ENCODE measurements around the gene KLHL35. TPM values are rescaled to one million over a fixed set of nuclear protein-coding genes. Genes with fewer than 3 reads are reported as not detected.

The KLHL35 gene
- total RNA-seq, 4 donors from 2014 or later = 0.97 to 5.1 (median 2.1) TPM

DNA sequence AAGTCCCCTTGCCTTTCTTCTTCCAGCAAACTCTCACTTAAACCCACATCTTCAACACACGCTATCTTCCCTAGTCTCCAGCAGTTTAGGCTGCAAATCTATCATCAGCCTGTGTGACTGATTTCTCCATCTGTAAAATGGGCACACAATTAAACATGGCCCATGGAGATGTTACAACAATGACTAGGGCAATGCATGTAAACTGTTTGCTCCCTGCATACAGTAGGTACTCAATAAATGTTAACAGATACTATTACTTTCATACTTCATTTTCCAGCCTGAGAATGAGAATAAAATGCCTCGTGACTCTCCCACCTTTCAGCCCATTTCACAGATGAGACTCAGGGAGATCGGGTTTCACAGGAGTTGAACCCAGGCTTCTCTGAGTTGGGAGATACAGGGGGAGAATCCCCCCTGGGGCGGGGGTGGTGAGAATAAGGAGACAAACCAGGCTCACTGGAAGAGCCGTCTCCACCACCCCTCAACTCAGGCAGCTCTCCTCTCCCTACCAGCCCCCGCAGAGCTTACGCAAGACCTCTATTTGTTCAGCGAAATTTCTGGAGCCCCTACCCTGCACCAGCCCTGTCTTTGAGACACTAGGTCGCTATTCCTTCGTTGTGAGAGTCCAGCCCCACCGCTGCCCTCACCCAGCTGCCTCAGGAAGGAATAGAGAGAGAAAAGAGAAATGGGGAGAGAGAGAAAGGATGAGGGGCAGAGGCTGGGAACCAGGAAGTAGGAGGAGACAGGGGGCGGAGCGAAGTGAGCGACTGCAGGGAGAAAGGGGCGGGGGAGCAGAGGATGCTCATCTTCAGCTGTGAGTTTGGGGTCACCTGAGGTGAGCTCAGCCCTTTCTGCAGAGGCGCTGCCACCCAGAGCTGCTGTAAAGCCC is 42.1 kb upstream of the KLHL35 start:
- H3K9me3 ChIP-seq = no peaks in the 10 kb centered on the region
- no peak for TF ChIP-seq EP300 (IDR thresholded peaks at IDR 0.05)
- 59% methylated on average over 16 of the region's 16 CpGs for WGBS
- H3K27me3 ChIP-seq = no peaks in the 10 kb centered on the region
- no peak for DNase-seq (ENCODE audit: low spot score in 2 of 2)
- H3K27ac ChIP-seq = no peak overlapping the region
- H3K36me3 ChIP-seq = no peaks in the 10 kb centered on the region
- H3K4me3 ChIP-seq = no peak overlapping the region
- peaks cover 36% of the 10 kb centered on the region for H3K4me1 ChIP-seq

DNA sequence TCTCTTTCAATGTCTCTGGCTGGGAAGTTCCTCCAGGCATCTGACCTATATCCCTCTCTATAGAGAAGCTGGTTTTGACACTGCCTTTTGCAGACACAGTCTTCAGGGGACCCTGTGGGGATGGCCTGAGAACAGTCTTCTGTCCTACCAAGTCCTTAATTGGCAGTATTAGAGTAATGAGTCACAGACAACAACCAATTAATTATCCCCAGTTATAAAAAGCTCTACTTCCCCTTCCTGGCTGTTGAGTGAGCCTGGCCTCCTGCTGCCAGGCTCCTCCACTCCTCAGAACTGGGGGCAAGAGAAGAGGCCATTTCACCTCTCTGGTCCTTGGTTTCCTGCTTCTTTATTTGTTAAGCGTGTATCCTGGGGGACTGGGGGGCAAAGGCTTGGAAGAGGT is 41.2 kb upstream of the KLHL35 start:
- 87% methylated on average over 1 of the region's 1 CpG for WGBS
- no peak overlapping the region for H3K27ac ChIP-seq
- H3K36me3 ChIP-seq = no peaks in the 10 kb centered on the region
- TF ChIP-seq POLR2AphosphoS5 (IDR thresholded peaks at IDR 0.05) (no peak), CTCF (IDR thresholded peaks at IDR 0.05) (no peak), EP300 (IDR thresholded peaks at IDR 0.05) (no peak), POLR2A (IDR thresholded peaks at IDR 0.05) (no peak)
- no peaks in the 10 kb centered on the region for H3K27me3 ChIP-seq
- H3K4me1 ChIP-seq = peaks cover 36% of the 10 kb centered on the region
- no peak for DNase-seq (ENCODE audit: low spot score in 2 of 2)
- H3K9me3 ChIP-seq = no peaks in the 10 kb centered on the region
- H3K4me3 ChIP-seq = no peak overlapping the region

DNA sequence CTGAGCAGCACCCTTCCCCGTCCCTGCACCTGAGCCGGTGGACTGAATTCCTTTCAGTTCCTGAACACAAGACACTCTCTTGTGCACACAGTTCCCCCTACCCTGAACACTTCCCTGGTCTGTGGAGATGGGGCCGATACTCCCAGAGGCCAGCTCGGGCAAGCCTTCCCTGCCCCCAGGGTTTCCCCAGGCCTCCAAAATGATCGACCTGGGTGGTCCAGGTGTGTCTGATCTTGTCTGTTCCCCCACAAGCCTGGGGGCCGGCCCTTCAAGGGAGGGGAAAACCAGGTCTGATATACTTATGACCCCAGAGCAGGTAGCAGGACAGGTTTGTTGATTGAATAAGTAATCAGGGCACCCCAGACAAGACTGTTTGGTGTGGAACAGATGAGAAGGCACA is 40.7 kb upstream of the KLHL35 start:
- TF ChIP-seq EP300 (IDR thresholded peaks at IDR 0.05) (no peak), POLR2A (IDR thresholded peaks at IDR 0.05) (no peak), POLR2AphosphoS5 (IDR thresholded peaks at IDR 0.05) (no peak), CTCF (IDR thresholded peaks at IDR 0.05) (no peak)
- 75% methylated on average over 5 of the region's 6 CpGs for WGBS
- DNase-seq (ENCODE audit: low spot score in 2 of 2) = no peak

DNA sequence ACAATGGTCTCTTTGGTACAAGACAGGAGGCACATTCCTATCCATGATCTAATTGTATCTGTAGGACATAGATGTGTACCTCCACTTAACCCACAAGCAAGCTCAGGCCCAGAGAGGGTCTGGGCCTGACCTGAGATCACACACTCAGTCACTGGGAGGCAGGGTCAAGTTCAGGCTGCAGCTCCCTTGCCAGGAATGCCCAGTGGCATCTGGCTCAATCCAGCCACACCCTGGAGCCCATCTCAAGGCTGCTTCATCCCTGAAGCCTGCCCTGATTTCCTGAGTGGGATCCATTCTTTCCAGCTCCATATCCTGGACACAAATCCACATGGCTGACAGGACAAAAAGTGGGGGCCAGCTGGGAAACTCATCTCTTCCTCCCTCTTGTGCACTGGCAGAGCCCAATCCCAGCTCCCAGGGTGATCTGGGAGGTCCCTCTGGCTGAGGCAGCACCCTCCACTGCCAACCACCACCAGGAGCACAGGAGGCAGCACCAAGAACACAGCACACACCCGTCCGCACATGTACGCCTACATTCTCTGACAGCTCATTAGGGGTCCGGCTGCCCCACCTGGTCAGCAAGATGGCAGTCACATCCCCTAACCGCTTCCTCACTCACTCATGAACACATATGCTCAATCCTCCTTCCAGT is 39.2 kb upstream of the KLHL35 start:
- TF ChIP-seq POLR2AphosphoS5 (IDR thresholded peaks at IDR 0.05) (no peak), EP300 (IDR thresholded peaks at IDR 0.05) (no peak), POLR2A (IDR thresholded peaks at IDR 0.05) (no peak), CTCF (IDR thresholded peaks at IDR 0.05) (no peak)
- Histone ChIP-seq H3K4me3 (no peak overlapping the region), H3K4me1 (peaks cover 45% of the 10 kb centered on the region), H3K36me3 (no peaks in the 10 kb centered on the region), H3K27me3 (no peaks in the 10 kb centered on the region), H3K27ac (no peak overlapping the region), H3K9me3 (no peaks in the 10 kb centered on the region)
- no peak for DNase-seq (ENCODE audit: low spot score in 2 of 2)
- WGBS = 100% methylated on average over 5 of the region's 5 CpGs

More for the DNA sequence above, 40.7 kb upstream of the KLHL35 start:
- Histone ChIP-seq H3K36me3 (no peaks in the 10 kb centered on the region), H3K4me1 (peaks cover 42% of the 10 kb centered on the region), H3K27me3 (no peaks in the 10 kb centered on the region), H3K27ac (no peak overlapping the region), H3K9me3 (no peaks in the 10 kb centered on the region), H3K4me3 (no peak overlapping the region)

- Histone ChIP-seq H3K36me3 (no peaks in the 10 kb centered on the region), H3K27me3 (no peaks in the 10 kb centered on the region), H3K4me1 (peaks cover 39% of the 10 kb centered on the region), H3K4me3 (no peak overlapping the region), H3K27ac (no peak overlapping the region), H3K9me3 (no peaks in the 10 kb centered on the region)
- WGBS = 56% methylated on average over 6 of the region's 7 CpGs
- no peak for TF ChIP-seq EP300 (IDR thresholded peaks at IDR 0.05)
- TF ChIP-seq POLR2AphosphoS5 (IDR thresholded peaks at IDR 0.05) = no peak
- no peak for TF ChIP-seq POLR2A (IDR thresholded peaks at IDR 0.05)
- TF ChIP-seq CTCF (IDR thresholded peaks at IDR 0.05) = no peak
- no peak for DNase-seq (ENCODE audit: low spot score in 2 of 2)
These were observed 38.4 kb upstream of the KLHL35 start for GRCh38 chr11:75471176-75471973.
